ENCODE data around the gene NTN5.
A peak's percentile ranks its signal among the peaks of the same experiment; 100 is the strongest.

Gene NTN5

DNA sequence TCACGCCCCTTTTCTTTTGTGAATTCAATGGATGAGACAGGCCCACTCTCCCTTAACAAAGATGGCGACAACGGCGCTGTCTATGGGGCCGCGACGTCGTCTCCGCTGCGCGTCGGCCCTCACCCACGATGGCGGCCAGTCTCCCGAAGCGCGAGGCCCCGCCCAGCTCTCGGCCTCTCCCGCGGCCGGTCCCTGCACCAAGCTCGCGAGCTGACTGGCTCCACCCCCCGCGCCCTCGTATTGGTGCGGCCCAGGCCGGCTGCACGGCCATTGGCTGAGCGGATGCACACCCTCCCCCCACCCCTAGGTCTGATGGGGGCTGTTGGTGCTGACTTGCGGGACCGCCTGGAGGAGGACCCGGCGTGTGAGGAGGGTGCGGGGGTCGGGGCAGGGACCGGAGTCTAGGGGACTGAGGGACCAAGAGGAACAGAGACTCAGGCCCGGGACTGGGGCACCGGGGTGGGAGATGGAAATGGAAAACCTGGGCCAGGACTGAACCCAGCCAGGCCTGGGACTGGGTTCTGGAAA is 48.7 kb downstream of the NTN5 start:
- peaks cover 11% of the 10 kb centered on the region; the same call in 1 of the 2 replicates for H3K4me1 ChIP-seq (ENCODE audit: insufficient read depth, low read length)

DNA sequence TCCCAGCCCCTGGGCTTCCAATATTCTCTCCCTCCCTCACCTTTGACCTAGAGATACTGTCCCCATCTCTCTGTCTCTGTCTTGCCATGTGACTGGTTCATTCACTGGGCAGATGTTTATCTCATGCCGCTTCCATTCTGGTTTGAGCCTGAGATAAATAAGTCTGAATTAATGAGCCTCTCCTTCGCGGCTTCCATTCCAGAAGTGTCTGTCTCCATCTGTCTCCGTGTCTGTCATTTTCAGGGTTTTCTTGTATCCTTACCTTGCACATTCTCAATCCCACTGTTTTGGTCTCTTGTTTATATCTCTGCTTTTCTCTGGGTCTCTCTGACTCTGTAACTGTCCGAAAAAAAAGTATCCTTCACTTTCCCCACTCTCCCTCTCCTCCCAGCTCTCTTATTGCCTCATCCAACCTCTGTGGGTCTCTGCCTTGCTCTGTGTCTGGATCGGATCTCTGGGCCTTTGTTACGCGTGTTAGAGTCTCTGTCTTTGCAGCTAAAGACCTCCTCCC is 49.2 kb downstream of the NTN5 start:
- no peaks in the 10 kb centered on the region for H3K27me3 ChIP-seq (ENCODE audit: insufficient read depth, low read length)
- H3K27ac ChIP-seq (ENCODE audit: low read length), result peak overlapping the region; percentile 41
- no peaks in the 10 kb centered on the region for H3K9me3 ChIP-seq (ENCODE audit: insufficient read depth, low read depth, low read length)

More for the DNA sequence above, 48.7 kb downstream of the NTN5 start:
- Histone ChIP-seq H3K36me3 (ENCODE audit: insufficient read depth, low read depth, low read length) (no peaks in the 10 kb centered on the region), H3K27ac (ENCODE audit: low read length) (peak overlapping the region; percentile 95), H3K9ac (ENCODE audit: low read depth, low read length) (peak overlapping the region; percentile 94), H3K9me3 (ENCODE audit: insufficient read depth, low read depth, low read length) (no peaks in the 10 kb centered on the region), H3K27me3 (ENCODE audit: insufficient read depth, low read length) (no peaks in the 10 kb centered on the region), H3K4me3 (ENCODE audit: low read length) (peak overlapping the region; percentile 96)

DNA sequence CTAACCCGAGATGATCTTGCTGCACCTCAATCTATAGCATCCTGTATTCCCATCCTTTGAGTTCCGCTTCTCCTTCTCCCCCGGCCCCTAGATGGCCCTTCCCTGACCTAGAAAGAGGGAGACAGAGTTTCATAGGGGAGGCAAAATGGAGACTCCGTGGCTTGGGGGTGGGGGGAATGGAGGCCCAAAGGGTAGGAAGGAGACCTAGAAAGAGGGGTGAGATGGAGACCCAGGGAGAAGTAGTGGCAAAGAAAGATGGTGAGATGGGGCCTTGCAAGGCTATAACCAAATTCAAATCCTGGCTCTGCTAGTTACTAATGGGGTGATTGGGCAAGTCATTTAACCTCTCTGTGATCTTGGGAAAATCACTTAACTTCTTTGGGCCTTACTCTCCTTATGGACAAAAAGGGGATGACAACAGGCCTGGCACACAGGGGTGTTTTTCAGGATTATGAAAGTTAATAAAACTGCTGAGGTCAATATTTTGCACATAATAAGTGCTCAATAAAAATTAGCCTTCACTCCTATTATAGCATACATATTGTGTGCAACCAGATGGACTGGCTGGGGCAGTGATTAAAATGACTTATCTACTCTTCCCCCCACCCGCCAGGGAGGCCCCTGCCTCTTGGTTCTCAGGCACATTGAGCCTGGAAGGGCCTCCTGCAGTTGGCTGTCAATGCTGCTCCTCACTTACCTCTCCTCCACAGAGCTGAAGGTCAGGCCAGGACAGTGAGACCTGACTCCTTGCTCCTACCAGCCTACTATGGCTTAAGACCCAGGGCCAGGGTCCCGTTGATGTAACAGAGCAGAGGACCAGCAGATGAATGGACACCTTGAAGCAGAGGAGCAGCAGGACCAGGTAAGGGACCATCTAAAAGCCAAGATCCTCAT is 52.9 kb downstream of the NTN5 start:
- H3K4me1 ChIP-seq (ENCODE audit: insufficient read depth, low read length), result peaks cover 15% of the 10 kb centered on the region
- H3K27ac ChIP-seq (ENCODE audit: low read length), result peak overlapping the region; percentile 41

More for the DNA sequence above, 49.2 kb downstream of the NTN5 start:
- Histone ChIP-seq H3K9ac (ENCODE audit: low read depth, low read length) (peak overlapping the region; percentile 79; the same call in 1 of the 2 replicates), H3K4me1 (ENCODE audit: insufficient read depth, low read length) (peaks cover 11% of the 10 kb centered on the region; the same call in 1 of the 2 replicates), H3K4me3 (ENCODE audit: low read length) (peak overlapping the region; percentile 62), H3K36me3 (ENCODE audit: insufficient read depth, low read depth, low read length) (no peaks in the 10 kb centered on the region)

DNA sequence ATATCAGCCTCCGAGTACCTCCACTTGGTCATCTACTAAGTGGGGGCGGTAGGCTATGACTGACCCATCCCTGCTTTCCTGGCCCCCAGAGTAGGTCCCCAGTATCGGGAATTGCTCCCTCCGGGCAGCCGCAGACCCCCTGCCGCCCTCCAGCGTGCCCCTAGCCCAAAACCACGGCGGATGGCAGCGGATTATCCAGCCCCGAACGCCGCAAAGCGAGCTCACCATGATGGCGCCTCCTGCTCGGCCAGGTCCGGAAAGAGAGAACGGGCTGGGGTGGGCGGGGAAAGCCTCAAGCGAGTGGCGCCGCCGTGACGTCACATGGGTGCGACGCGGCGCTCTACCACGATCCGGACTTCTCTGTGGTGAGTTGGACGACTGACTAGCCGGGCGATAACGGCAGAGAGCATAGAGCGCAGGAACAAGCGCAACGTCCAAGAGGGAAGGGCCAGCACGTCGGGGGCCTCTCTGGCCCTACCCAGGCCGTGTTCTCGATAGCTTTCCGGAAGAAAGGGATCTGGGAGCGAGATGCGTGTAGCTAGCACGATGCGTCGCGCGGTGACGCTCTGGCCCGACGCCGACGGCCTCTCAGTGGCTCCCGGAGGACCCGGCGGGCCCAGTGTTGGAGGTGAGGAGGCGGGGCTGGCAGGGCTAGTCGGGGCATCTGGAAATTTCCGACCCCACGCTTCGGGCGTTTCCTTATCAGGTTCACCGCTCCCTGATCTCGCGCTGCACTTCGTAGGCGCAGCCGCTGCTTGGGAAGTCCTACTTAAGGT is 53.7 kb downstream of the NTN5 start, which contains the start of the genes RPL18 and SPHK2:
RPL18 (minus strand) TSS at position 263 of the 776 bp plus-strand sequence; CDS start at position 228, 35 bp downstream.
SPHK2 (plus strand) TSS at position 591 of the 776 bp plus-strand sequence. CDS start 1,009 bp downstream, outside the sequence.
- peak within 1 kb of the TSS; percentile 95 for H3K4me3 ChIP-seq (ENCODE audit: low read length)
- no peaks in the 10 kb centered on the region for H3K27me3 ChIP-seq (ENCODE audit: insufficient read depth, low read length)
- H3K4me1 ChIP-seq (ENCODE audit: insufficient read depth, low read length), result peaks cover 18% of the 10 kb centered on the region
- peak within 1 kb of the TSS; percentile 99 for H3K9ac ChIP-seq (ENCODE audit: low read depth, low read length)
- peaks cover 35% of the 10 kb centered on the region for H3K36me3 ChIP-seq (ENCODE audit: insufficient read depth, low read depth, low read length)
- H3K9me3 ChIP-seq (ENCODE audit: insufficient read depth, low read depth, low read length), result no peaks in the 10 kb centered on the region
- peak within 1 kb of the TSS; percentile 41 for H3K27ac ChIP-seq (ENCODE audit: low read length)

More for the DNA sequence above, 52.9 kb downstream of the NTN5 start:
- H3K9me3 ChIP-seq (ENCODE audit: insufficient read depth, low read depth, low read length), result no peaks in the 10 kb centered on the region
- H3K36me3 ChIP-seq (ENCODE audit: insufficient read depth, low read depth, low read length), result peaks cover 35% of the 10 kb centered on the region
- H3K4me3 ChIP-seq (ENCODE audit: low read length), result peak overlapping the region; percentile 95
- H3K9ac ChIP-seq (ENCODE audit: low read depth, low read length), result peak overlapping the region; percentile 99
- no peaks in the 10 kb centered on the region for H3K27me3 ChIP-seq (ENCODE audit: insufficient read depth, low read length)

DNA sequence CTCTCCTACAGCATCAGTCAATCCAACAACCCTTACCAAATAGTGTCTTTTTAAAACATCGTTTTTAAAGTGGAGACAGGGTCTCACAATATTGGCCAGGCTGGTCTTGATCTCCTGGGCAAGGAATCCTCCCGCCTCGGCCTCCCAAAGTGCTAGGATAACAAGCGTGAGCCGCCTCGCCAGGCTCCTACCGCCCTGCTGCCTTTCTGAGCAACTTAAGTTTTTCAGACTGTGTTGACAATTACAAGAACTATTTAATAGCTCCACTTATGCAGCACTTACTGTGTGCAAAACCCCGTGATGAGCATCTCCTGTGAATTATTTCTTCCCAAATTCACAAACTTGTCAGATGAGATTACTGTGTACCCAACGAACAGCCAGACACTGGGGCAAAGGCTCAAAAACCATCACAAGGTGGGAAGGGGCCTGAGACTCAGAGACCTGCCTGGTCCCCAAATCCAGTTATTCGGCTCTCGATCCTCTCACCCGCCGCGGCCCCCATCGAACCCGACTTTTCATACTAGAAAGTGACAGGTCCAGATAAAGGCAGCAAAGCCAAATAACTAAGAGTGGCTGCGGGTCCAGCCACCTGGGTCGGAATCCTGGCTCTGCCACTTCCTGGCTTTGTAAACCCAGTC is 54.4 kb downstream of the NTN5 start:
- Histone ChIP-seq H3K27ac (ENCODE audit: low read length) (peak overlapping the region; percentile 20), H3K4me1 (ENCODE audit: insufficient read depth, low read length) (peaks cover 17% of the 10 kb centered on the region), H3K9ac (ENCODE audit: low read depth, low read length) (peak overlapping the region; percentile 99), H3K27me3 (ENCODE audit: insufficient read depth, low read length) (no peaks in the 10 kb centered on the region), H3K9me3 (ENCODE audit: insufficient read depth, low read depth, low read length) (no peaks in the 10 kb centered on the region), H3K36me3 (ENCODE audit: insufficient read depth, low read depth, low read length) (peaks cover 35% of the 10 kb centered on the region), H3K4me3 (ENCODE audit: low read length) (peak overlapping the region; percentile 95)

DNA sequence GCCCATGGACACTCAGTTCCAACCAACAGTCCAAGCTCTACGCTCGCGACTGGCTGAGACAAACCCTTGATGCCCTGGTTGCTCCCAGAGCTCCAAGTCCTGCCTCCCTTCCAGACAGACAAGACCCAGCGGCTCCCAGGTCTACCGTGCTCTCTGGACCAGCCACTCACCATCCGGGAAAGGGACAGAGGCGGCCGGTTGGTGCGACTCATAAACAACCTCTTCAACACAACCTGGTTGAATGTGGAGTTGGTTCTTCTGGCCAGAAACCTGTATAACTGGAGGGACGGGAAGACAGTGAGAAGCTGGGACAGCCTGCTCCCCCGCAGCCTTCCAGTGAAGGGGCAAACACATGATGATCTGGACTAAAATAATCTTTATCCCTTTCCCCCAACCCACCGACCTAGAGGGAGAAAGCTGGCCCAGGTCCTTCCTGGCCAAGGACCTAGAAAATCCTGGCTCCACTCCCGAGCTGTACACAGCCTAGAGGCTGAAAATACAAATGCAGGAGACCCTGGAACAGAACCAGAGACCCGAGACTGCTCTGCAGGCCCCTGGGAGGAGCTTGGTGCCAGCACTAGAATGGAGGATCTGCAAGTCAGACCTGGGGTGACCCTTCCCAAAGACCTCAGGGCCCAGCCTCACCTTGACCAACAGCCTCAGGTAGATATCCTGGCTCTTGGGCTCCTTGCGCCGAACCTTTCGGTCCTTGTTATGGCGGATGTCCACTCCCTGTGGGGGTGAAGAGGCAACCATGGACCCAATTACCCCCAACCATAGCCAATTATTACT is 55.5 kb downstream of the NTN5 start:
- H3K4me1 ChIP-seq (ENCODE audit: insufficient read depth, low read length), result peaks cover 15% of the 10 kb centered on the region
- no peak overlapping the region for H3K27ac ChIP-seq (ENCODE audit: low read length)
- peak overlapping the region; percentile 95 for H3K4me3 ChIP-seq (ENCODE audit: low read length)
- no peaks in the 10 kb centered on the region for H3K27me3 ChIP-seq (ENCODE audit: insufficient read depth, low read length)
- peaks cover 35% of the 10 kb centered on the region for H3K36me3 ChIP-seq (ENCODE audit: insufficient read depth, low read depth, low read length)
- peak overlapping the region; percentile 99 for H3K9ac ChIP-seq (ENCODE audit: low read depth, low read length)
- no peaks in the 10 kb centered on the region for H3K9me3 ChIP-seq (ENCODE audit: insufficient read depth, low read depth, low read length)

DNA sequence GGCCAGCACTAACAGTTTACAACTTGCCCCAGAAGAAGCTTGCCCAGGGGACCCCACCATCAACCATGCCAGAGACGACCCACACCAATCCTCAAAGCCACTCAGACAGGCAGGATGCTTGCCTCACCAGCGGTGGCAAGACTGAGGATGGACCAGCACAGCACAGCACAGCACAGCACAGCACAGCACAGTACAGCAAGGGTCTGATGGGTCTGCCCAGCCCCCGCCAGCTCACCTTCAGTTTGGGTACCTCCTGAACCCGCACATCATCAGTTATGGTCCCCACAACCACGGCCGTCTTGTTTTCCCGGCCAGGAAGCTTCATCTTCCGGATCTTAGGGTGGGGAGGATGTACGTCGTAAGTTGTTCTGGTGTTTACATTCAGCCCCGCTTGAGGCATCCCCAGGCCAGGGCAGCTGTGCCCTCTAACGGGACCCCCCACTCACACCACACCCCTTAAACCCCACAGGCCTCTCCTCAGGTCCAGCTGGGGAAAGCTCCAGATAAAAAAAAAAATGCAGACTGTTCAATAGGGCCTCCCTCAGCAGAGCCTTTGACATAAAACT is 56.2 kb downstream of the NTN5 start:
- peak overlapping the region; percentile 99; the same call in 1 of the 2 replicates for H3K9ac ChIP-seq (ENCODE audit: low read depth, low read length)
- H3K4me1 ChIP-seq (ENCODE audit: insufficient read depth, low read length), result peaks cover 15% of the 10 kb centered on the region
- H3K9me3 ChIP-seq (ENCODE audit: insufficient read depth, low read depth, low read length), result no peaks in the 10 kb centered on the region
- peaks cover 35% of the 10 kb centered on the region for H3K36me3 ChIP-seq (ENCODE audit: insufficient read depth, low read depth, low read length)
- H3K4me3 ChIP-seq (ENCODE audit: low read length), result peak overlapping the region; percentile 95; the same call in 1 of the 2 replicates
- no peaks in the 10 kb centered on the region for H3K27me3 ChIP-seq (ENCODE audit: insufficient read depth, low read length)
- H3K27ac ChIP-seq (ENCODE audit: low read length), result no peak overlapping the region

DNA sequence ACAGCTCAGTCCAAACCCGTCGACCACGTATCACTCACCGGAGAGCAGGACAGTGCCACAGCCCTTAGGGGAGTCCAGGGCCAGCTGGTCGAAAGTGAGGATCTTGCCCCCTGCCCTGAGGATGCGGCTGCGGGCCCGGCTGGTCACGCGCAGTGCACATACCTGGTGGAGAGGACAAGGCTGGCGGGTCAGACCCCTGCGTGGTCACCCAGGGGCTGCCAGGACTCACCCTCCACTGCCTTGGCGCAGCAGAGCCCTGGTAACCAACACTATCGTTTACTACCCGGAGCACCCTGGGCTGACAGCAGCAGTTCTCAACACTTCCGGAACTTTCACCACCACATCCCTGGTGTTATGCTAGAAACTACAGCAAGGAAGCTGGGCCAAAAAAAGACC is 56.8 kb downstream of the NTN5 start:
- Histone ChIP-seq H3K27me3 (ENCODE audit: insufficient read depth, low read length) (no peaks in the 10 kb centered on the region), H3K36me3 (ENCODE audit: insufficient read depth, low read depth, low read length) (peaks cover 35% of the 10 kb centered on the region), H3K4me1 (ENCODE audit: insufficient read depth, low read length) (peaks cover 15% of the 10 kb centered on the region), H3K9me3 (ENCODE audit: insufficient read depth, low read depth, low read length) (no peaks in the 10 kb centered on the region), H3K9ac (ENCODE audit: low read depth, low read length) (peak overlapping the region; percentile 74; the same call in 1 of the 2 replicates), H3K4me3 (ENCODE audit: low read length) (peak overlapping the region; percentile 9; the same call in 1 of the 2 replicates), H3K27ac (ENCODE audit: low read length) (peak overlapping the region; percentile 67)

DNA sequence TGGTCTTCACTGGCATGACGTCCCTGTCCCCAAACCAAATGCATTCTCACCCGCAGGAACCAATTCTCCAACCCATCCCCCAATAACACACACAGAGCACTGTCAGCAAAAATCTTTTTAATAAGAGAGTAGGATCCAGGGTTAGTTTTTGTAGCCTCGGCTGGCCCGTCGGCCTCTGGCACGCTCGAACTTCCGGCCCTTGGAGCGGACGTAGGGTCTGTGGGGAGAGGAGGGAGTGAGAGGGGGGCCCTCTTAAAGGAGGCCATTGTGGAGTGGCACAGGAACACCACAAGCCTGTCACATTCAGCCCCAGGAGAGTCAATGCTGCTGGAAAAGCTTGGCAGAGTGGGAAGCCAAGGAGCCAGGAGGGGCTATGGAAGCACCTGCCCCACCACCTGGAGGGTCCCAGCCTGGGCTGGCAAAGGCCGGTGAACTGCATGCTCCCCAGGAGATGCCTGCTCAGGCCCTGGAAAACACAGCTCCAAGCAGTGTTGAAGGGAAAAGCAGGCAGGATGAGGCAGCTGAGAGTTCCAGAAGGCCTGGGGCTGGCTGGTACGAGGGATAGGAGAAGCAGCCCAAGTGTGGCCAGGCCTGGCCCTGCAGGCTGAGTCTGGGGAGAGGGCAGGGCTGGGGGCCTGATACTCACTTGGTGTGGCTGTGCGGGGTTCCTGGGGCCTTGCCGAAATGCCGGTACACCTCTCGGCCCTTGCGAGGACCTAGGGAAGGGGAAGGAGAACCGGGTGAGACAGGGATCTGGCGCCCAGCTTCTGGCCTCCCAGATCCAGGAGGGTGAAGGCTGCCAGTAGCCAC is 57.4 kb downstream of the NTN5 start:
- H3K9ac ChIP-seq (ENCODE audit: low read depth, low read length), result peak overlapping the region; percentile 74; the same call in 1 of the 2 replicates
- H3K36me3 ChIP-seq (ENCODE audit: insufficient read depth, low read depth, low read length), result peaks cover 35% of the 10 kb centered on the region
- no peaks in the 10 kb centered on the region for H3K9me3 ChIP-seq (ENCODE audit: insufficient read depth, low read depth, low read length)
- peak overlapping the region; percentile 40; the same call in 1 of the 2 replicates for H3K4me3 ChIP-seq (ENCODE audit: low read length)
- H3K27ac ChIP-seq (ENCODE audit: low read length), result peak overlapping the region; percentile 67
- H3K27me3 ChIP-seq (ENCODE audit: insufficient read depth, low read length), result no peaks in the 10 kb centered on the region
- peaks cover 15% of the 10 kb centered on the region for H3K4me1 ChIP-seq (ENCODE audit: insufficient read depth, low read length)

All from iPS-20b (cell line).